IPS-18c (cell line): Measurements from ENCODE around the gene GMCL2.
A peak's percentile ranks its signal among the peaks of the same experiment; 100 is the strongest.
"Not testable (repeated sequence)": the region's sequence is repeated elsewhere in the genome, so short reads cannot be mapped to it uniquely, and the experiment has no call there.

Source experiments
- H3K4me3 ChIP-seq: 2 replicates; pipeline ENCODE4 v1.7.0; 2013; ENCODE audit warnings: low read depth, mild to moderate bottlenecking, low read length, moderate library complexity; ENCODE audit not compliant: insufficient read depth
- H3K9me3 ChIP-seq: one replicate; pipeline ENCODE4 v1.6.1; 2013; ENCODE audit warnings: mild to moderate bottlenecking, low read length, moderate library complexity; ENCODE audit not compliant: control insufficient read depth, insufficient read depth

GMCL2 gene, protein sequence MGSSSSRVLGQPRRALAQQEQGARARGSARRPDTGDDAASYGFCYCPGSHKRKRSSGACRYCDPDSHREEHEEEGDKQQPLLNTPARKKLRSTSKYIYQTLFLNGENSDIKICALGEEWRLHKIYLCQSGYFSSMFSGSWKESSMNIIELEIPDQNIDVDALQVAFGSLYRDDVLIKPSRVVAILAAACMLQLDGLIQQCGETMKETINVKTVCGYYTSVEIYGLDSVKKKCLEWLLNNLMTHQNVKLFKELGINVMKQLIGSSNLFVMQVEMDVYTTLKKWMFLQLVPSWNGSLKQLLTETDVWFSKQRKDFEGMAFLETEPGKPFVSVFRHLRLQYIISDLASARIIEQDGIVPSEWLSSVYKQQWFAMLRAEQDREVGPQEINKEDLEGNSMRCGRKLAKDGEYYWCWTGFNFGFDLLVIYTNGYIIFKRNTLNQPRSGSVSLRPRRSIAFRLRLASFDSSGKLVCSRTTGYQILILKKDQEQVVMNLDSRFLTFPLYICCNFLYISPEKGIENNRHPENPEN

DNA sequence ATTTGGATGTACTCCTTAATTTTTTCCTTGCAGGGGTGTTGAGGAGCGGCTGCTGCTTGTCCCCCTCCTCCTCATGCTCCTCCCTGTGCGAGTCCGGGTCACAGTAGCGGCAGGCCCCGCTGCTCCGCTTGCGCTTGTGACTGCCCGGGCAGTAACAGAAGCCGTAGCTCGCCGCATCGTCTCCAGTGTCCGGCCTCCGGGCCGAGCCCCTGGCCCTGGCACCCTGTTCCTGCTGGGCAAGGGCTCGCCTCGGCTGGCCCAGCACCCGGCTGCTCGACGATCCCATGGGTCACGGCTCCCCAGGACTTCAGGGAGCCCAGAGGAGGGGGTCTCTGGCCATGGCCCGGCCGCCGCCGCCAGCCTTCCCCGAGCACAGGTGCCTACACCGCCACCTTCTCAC, at the start of gene GMCL2:
Gene GMCL2 (minus strand): TSS at position 358 of the 400 bp plus-strand sequence. CDS start 72 bp downstream, at position 286.
- Histone ChIP-seq H3K4me3 (no peak within 1 kb of the TSS), H3K9me3 (no peaks in the 10 kb centered on the region)

DNA sequence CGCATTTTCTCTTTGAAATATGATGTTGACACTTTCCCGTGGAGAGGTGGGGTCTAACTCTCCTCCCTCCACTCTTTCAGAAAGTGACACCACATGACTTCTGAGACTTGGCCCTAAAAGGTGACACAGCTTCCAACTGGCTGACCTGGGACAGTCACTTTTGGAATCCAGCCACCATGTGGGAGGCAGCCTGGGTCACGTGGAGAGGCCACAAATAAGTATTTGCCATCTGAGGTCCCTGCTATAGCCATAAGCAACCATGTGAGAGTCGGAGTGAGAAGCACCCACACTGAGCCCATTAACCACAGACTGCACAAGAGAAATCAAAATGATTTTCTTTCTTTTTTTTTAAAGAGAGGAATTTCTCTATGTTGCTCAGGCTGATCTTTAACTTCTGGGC, 49.5 kb upstream of the GMCL2 start:
- Histone ChIP-seq H3K9me3 (no peaks in the 10 kb centered on the region), H3K4me3 (no peak overlapping the region)

DNA sequence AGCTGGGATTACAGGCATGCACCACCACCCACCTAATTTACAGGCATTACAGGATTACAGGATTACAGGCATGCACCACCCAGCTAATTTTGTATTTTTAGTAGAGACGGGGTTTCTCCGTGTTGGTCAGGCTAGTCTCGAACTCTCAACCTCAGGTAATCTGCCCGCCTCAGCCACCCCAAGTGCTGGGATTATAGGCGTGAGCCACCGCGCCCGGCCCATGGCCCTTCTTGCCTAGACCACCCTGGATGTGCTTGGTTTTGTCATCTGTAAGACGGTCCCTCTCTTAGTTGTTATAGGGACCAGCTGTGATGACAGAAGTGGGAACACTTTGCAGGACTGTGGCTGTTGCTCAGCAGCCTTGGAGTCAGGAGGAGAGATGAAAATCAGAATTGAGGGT, 49.0 kb upstream of the GMCL2 start:
- Histone ChIP-seq H3K4me3 (no peak overlapping the region), H3K9me3 (no peaks in the 10 kb centered on the region)

DNA sequence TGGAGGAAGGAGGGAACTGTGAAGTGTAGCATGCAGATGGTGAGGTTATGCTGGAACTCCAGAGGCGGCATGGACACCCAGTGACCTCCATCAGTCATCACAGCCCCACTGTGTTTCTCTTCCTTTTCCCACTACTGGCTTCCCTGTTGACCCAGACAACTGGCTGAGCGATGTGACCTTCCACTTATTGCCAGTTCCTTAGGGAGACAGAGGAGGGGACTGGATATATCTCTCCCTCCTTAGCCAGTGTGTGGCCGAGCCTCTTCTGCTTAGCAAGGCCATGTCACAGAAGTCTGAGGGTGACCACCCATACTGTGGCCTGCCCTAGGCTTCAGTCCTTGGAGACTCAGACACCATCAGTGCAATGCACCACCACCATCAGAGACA, 48.4 kb upstream of the GMCL2 start:
- H3K4me3 ChIP-seq: no peak overlapping the region
- H3K9me3 ChIP-seq: no peaks in the 10 kb centered on the region

DNA sequence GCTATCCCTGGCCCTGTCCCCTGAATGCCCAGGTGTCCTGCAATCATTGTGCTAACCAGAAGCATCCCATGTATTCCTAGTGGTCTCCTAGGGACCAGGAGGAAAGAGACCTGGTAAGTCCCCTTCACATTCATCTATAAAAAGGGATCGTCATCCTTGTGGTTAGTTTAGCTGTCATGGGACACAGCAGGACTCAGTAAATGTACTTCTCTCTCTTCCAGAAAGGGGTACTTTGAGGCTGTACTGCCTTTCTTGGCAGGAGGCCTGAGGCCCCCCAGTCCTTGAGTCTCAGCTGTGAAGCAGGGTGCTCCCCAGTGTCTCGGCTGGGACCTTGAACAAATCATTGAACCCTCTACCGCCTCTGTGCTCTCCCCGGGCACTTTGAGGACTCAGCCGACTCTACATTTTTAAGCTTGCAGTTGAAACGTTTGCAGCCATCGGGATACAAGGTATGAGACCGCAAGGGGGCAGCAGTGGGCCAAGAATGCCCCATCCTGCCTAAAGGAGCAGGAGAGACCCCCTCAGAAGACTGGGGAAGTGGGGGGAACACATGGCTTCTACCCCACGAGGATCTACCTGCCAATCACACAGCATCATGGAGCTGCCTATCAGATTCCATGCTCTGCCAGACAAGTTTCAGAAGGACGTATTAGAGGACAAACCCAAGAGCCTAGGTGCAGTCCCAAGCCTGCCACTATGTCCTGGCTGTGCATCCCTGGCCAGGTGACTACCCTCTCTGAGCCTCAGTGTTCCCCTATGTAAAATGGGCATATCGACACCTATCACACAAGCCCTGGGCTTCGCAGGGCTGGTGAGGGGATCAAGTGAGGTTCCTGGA, 47.8 kb upstream of the GMCL2 start:
- Histone ChIP-seq H3K9me3 (no peaks in the 10 kb centered on the region), H3K4me3 (no peak overlapping the region)

DNA sequence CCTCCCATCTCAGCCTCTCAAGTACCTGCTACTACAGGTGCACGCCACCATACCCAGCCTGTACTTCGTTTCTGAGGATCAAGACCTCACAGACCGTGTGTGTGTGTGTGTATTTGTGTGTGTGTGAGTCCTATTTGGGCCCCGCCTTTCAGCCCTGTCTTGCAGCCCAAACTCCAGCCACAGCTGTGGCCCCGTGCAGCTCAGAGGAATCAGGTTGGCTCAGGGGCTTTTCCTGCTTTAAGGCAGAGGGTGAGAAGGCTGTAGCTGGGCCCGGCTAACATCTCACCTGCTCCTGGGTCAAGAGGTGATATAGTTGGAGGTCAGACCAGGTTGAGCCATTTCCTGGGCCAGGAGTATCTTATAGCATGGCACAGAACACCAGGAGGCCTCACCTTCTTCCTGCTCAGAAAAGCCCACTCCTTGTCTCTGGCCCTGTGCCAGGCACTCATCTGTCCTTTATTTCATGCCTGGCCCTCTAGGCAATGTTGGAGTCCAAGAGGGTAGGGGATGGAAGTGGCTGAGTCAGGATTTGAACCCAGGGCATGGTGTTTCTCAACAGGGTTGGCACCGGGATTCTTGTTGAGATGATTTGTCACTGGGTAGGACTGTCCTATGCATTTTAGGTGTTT, 47.1 kb upstream of the GMCL2 start:
- H3K9me3 ChIP-seq: no peaks in the 10 kb centered on the region
- no peak overlapping the region for H3K4me3 ChIP-seq

DNA sequence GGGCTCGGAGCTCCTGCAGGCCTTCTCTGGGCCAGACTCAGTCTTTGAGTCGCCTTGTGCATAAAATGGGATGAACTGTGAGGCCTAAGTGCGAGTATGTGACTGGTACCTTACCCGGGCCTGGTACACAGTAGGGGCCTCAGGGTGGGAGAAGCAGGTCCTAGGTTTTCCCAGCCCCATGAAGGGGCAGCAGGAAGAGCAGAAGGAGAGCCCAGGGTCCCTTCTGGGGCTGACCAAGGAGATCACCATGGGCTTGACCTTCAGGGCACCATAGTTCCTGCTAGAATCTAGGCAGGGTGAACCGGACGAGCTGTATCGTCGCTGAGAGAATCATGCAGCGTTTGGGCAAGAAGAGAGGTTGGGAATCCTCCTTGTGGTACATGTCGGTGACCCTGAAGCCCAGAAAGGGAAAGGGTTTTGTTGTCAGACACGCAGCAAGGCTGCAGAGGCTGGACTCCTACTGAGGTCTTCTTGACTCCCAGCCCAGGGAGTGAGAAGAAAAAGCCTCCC, 45.8 kb upstream of the GMCL2 start:
- no peaks in the 10 kb centered on the region for H3K9me3 ChIP-seq
- peak overlapping the region; percentile 60; the same call in 1 of the 2 replicates for H3K4me3 ChIP-seq

DNA sequence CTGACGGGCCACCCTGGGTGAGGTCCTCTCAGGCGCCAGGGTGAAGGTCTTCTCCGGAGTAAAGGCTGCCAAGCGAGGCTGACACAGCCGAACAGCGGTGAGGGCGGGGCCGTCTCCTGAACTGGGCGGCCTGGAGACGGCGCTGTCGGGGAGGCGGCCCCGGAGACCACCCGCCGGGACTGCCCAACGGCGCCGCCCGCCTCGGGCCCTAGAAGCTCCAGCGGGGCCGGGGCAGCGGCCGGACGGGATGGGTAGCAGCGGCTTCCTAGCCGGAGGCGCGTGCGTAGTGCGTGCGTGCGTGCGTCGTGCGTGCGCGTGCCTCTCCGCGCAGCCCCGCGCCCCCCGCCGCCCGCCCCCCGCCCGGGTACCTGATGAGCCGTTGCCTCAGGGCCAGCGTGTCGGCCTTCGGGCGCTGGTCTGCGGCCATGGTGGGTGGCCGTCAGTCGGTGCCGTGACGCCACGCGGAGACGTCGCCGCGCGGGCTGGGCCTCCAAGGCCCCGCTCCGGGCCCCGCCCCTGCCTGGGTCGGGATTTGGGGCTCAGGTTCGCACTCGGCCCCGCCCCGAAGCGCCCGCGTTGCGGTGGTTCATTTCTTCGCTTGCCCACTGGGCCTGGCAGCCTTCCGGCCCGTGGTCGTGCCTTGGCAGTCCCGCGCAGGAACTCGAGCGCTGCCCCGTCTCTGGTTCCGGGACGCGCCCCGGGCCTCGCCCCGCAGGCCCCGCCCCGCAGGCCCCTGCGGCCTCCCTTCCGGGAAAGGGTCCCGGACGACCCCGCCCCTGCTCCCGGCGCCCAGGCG, 45.2 kb upstream of the GMCL2 start, which contains the start of gene PHYKPL:
Gene PHYKPL (minus strand): TSS at position 679 of the 796 bp plus-strand sequence. CDS start 252 bp downstream, at position 427.
- Histone ChIP-seq H3K9me3 (no peaks in the 10 kb centered on the region), H3K4me3 (peak within 1 kb of the TSS; percentile 60)

DNA sequence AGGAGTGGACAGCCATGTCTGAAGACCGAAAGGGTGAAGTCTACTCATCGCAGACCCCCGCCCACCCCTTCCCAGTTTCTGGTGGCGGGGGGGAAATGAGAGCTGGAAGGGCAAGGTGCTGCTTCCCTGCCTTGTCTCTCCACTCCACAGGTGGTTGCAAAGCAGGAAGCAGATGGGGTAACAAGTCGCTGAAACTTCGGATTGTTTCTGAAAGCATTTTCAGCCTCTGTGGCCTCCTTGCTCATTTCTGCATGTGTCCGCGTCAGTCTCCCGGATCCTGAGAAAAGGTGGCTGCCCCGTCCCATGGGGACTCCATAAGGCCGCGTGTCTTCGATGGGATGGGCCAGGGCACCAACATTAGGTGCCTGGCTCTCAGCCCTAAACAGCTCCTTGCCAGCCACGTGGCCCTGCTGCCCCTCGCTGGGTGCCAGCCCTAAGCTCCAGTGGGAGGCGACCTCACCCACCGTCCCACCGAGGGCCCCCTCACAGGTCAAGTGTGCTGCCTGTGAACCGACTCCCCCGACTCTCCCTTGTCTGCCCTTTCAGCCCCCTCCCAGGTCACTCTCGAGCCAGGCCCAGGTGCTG, 44.5 kb upstream of the GMCL2 start:
- Histone ChIP-seq H3K4me3 (peak overlapping the region; percentile 60), H3K9me3 (no peaks in the 10 kb centered on the region)

DNA sequence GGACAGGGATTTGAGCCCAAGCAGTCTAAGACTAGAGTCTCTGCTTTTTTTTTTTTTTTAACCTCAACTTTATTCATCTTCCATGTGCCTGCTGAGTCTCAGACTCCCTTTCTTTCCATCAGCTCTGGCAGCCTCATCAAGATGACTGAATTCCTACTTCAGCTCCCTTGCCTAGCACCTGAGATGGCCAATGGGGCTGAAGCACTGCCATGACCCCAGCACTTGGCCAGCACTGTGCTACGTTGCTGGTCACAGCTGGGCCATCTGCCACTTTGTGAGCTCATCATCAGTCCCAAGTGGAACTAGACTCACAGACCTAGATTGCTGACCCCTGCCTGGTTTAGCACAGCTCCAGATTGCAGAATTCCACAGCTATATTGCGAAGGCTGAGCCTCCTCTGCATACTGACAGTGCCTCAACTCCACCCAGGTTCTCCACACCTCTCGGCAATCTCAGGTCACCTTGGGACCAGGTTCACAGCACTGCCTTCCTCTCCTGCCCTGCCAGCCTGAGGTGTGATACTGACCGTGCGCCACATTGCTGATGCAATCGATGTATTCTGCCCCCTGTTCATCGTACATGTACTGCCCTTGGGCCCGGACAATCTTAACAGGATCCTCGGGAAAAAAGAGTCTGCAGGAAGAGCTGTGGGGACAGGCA, 43.8 kb upstream of the GMCL2 start:
- H3K4me3 ChIP-seq: peak overlapping the region; percentile 60

DNA sequence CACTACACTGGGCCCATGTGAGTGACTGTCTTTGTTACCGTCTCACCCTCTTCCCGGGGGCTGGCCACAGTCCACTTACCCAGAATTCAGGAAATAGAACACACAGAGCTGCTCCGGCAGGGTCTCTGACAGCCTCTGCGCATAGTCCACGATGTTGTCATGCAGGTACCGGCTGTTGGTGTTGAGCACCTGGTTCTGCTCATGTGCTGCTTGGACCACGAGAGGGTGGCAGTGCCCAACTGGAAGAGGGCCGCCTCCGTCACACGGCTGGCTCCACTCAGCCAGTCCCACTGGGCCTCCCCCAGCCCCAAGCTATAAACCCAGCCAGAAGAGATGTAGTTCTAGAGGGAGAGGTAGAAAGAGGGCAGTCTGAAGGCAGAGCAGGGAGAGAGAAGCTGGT, 42.7 kb upstream of the GMCL2 start:
- H3K4me3 ChIP-seq: no peak overlapping the region
- H3K9me3 ChIP-seq: no peaks in the 10 kb centered on the region

More for the DNA sequence above, 43.8 kb upstream of the GMCL2 start:
- no peaks in the 10 kb centered on the region for H3K9me3 ChIP-seq

DNA sequence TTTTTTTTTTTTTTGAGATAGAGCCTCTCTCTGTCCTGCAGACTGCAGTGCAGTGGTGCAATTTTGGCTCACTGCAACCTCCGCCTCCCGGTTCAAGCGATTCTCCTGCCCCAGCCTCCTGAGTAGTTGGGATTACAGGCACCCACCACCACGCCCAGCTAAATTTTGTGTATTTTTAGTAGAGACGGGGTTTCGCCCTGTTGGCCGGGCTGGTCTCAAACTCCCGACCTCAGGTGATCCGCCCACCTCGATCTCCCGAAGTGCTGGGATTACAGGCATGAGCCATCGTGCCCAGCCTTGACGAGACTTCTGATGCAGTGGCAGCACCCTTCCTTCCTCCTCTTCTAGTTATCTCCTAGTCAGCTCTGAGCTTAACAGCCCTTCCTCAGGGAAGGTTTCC, 41.9 kb upstream of the GMCL2 start:
- not testable (repeated sequence) for H3K4me3 ChIP-seq, H3K9me3 ChIP-seq

DNA sequence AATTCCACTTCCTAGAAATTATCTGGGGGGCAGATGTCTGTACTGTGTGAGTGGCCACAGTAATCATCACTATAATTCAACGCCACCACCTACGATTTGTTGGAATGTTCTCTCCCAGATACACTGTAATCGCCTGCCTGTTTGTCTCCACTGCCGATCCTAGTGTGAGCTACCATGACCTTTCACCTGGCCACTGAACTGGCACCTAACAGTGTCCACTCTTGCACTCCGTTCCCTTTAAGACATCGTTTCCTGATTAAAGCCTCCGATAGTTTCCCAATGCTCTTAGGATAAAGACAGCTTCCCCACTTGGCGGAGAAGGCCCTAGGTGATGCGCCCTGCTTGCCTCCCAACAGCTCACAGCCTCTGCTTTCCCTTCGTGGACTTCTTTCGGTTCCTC, 41.4 kb upstream of the GMCL2 start:
- no peak overlapping the region for H3K4me3 ChIP-seq

DNA sequence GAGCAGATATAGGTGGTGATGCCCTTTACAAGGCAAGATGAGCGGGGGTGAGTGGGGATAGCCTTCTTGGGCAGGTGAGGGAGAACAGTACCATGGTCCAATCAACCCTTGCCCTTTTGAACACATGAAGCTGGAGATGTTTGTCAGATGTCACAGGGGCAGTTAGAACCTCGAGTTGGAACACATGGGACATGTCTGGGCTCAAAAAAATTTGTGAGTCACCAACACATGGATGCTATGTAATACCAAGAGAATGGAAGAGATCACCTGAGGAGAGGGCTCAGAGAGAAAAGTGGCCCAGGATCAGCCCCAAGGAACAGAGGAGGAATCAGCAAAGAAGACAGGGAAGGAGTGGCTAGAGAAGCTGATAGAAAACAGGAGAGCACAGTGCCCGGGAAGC, 40.8 kb upstream of the GMCL2 start:
- Histone ChIP-seq H3K4me3 (no peak overlapping the region), H3K9me3 (no peaks in the 10 kb centered on the region)

More for the DNA sequence above, 41.4 kb upstream of the GMCL2 start:
- H3K9me3 ChIP-seq: no peaks in the 10 kb centered on the region

DNA sequence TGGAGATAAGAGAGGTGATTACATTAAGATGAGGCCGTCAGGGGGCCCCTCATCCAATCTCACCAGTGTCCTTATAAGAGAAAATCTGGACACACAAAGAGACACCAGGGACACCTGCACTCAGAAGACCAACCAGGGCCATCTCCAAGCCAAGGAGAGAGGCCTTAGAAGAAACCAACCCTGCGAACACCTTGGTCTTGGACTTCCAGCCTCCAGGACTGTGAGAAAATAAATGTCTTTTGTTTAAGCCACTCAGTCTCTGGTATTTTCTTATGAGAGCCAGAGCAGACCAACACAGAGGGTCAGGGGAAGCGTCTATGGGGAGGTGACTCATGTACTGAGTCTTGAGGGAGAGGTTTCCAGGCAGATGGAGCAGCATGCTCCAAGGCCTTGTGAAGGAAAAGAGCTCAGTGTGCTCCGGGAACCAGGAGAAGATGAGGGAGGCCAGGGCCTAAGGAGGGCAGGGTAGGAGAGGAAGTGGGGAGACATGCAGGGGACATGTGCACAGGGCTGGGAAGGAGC, 40.0 kb upstream of the GMCL2 start:
- no peak overlapping the region for H3K4me3 ChIP-seq

DNA sequence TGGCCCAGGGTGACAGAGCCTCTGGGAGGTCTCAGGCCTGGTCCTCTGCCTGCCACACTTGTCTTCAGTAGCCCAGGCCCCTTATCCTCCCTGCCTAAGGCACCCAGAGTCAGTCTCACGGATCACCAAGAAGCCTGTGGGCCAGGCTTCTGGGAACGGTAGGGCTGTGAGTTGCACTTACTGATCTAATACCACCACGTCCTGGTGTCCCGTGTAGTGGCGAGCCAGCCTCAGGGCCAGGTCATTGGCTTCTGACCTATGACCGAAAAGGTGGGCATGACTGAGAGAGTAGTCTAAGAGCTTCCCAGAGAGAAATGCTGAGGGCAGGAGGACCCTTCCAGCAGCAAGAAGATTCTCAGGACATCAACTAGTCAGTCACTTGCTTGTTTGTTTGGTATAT, 38.0 kb upstream of the GMCL2 start:
- Histone ChIP-seq H3K4me3 (no peak overlapping the region), H3K9me3 (no peaks in the 10 kb centered on the region)

More for the DNA sequence above, 40.0 kb upstream of the GMCL2 start:
- H3K9me3 ChIP-seq: no peaks in the 10 kb centered on the region
